Mesothelial cell of epicardium (in vitro differentiated cells): ENCODE results near the gene SPAG17. TPM values are rescaled to one million over a fixed set of nuclear protein-coding genes. Genes with fewer than 3 reads are reported as not detected.

Experiments used
- DNase-seq, 2 experiments: peaks; one replicate each; pipeline ENCODE4 v3.0.0; 2021; ENCODE audit warnings: low spot score in 2 of 2; ENCODE audit not compliant: unreplicated experiment in 2 of 2
- H3K27ac Mint-ChIP-seq: 2 replicates; pipeline ENCODE4 v1.8.0; 2021; ENCODE audit warnings: mixed read lengths
- H3K27me3 Mint-ChIP-seq: 2 replicates; pipeline ENCODE4 v1.8.0; 2021; ENCODE audit warnings: low read depth, mixed read lengths
- H3K36me3 Mint-ChIP-seq: 2 replicates; pipeline ENCODE4 v1.8.0; 2021; ENCODE audit warnings: mixed read lengths
- H3K4me1 Mint-ChIP-seq: 2 replicates; pipeline ENCODE4 v1.8.0; 2021; ENCODE audit warnings: mixed read lengths
- H3K4me3 Mint-ChIP-seq: 2 replicates; pipeline ENCODE4 v1.8.0; 2021; ENCODE audit warnings: mild to moderate bottlenecking, moderate library complexity, mixed read lengths
- H3K9me3 Mint-ChIP-seq: 2 replicates; pipeline ENCODE4 v1.8.0; 2021; ENCODE audit warnings: mixed read lengths
- CTCF ChIP-seq: fragments of 200-600 bp; sonication (generic); IDR thresholded peaks from one replicate; pipeline ENCODE4 v1.5.0; 2021; ENCODE audit warnings: antibody characterized with exemption; ENCODE audit not compliant: unreplicated experiment
- total RNA-seq: library from RNA; stranded (reverse); gene quantifications from 3 replicates; pipeline ENCODE4 v1.2.1, GENCODE V29; 2021

Gene SPAG17
- total RNA-seq, 1 donor from 2014 or later = 2.7 TPM

GRCh38 chr1:118189564-118189963 lies 4.5 kb upstream of the SPAG17 start:
- Mint-ChIP-seq H3K4me3 (no peak overlapping the region), H3K9me3 (peaks cover 16% of the 10 kb centered on the region), H3K27me3 (no peaks in the 10 kb centered on the region), H3K36me3 (peaks cover 3% of the 10 kb centered on the region), H3K4me1 (peaks cover 18% of the 10 kb centered on the region), H3K27ac (no peak overlapping the region)
- TF ChIP-seq CTCF = no peak
- no peak for DNase-seq

GRCh38 chr1:118188411-118188810 lies 3.4 kb upstream of the SPAG17 start:
- peaks cover 3% of the 10 kb centered on the region for H3K36me3 Mint-ChIP-seq
- no peaks in the 10 kb centered on the region for H3K27me3 Mint-ChIP-seq
- H3K9me3 Mint-ChIP-seq = peaks cover 14% of the 10 kb centered on the region
- H3K4me3 Mint-ChIP-seq = no peak overlapping the region
- H3K27ac Mint-ChIP-seq = no peak overlapping the region
- no peak for TF ChIP-seq CTCF
- DNase-seq = no peak
- H3K4me1 Mint-ChIP-seq = peaks cover 21% of the 10 kb centered on the region

- no peaks in the 10 kb centered on the region for H3K36me3 Mint-ChIP-seq
- no peak overlapping the region for H3K27ac Mint-ChIP-seq
- DNase-seq = no peak
- H3K4me3 Mint-ChIP-seq = peak overlapping the region; percentile 84
- no peak for TF ChIP-seq CTCF
- H3K9me3 Mint-ChIP-seq = peaks cover 3% of the 10 kb centered on the region
- no peaks in the 10 kb centered on the region for H3K27me3 Mint-ChIP-seq
- H3K4me1 Mint-ChIP-seq = peaks cover 21% of the 10 kb centered on the region
These were observed 998 bp upstream of the SPAG17 start for GRCh38 chr1:118186026-118186425.

- H3K27me3 Mint-ChIP-seq = peaks cover 2% of the 10 kb centered on the region
- peak overlapping the region; percentile 33 for H3K27ac Mint-ChIP-seq
These were observed 317 bp downstream of the SPAG17 start for GRCh38 chr1:118184739-118185083.

GRCh38 chr1:118183586-118183985 lies 1.4 kb downstream of the SPAG17 start:
- Mint-ChIP-seq H3K4me3 (no peak overlapping the region), H3K4me1 (peaks cover 18% of the 10 kb centered on the region), H3K27me3 (peaks cover 2% of the 10 kb centered on the region), H3K27ac (no peak overlapping the region), H3K9me3 (peaks cover 3% of the 10 kb centered on the region), H3K36me3 (no peaks in the 10 kb centered on the region)
- TF ChIP-seq CTCF = no peak
- DNase-seq = no peak

More at GRCh38 chr1:118184739-118185083, 317 bp downstream of the SPAG17 start:
- no peaks in the 10 kb centered on the region for H3K36me3 Mint-ChIP-seq
- no peak for TF ChIP-seq CTCF
- H3K4me3 Mint-ChIP-seq = peak overlapping the region; percentile 84
- H3K4me1 Mint-ChIP-seq = peaks cover 18% of the 10 kb centered on the region
- peaks cover 3% of the 10 kb centered on the region for H3K9me3 Mint-ChIP-seq
- DNase-seq = no peak

GRCh38 chr1:118177998-118178397 lies 7.0 kb downstream of the SPAG17 start:
- H3K27me3 Mint-ChIP-seq = peaks cover 2% of the 10 kb centered on the region
- H3K36me3 Mint-ChIP-seq = peaks cover 7% of the 10 kb centered on the region
- no peaks in the 10 kb centered on the region for H3K4me1 Mint-ChIP-seq
- peaks cover 34% of the 10 kb centered on the region for H3K9me3 Mint-ChIP-seq
- H3K27ac Mint-ChIP-seq = no peak overlapping the region
- no peak overlapping the region for H3K4me3 Mint-ChIP-seq
- no peak for TF ChIP-seq CTCF
- DNase-seq = no peak
